Measurements from ENCODE around the gene ZNF226.
"Not testable (repeated sequence)": the region's sequence is repeated elsewhere in the genome, so short reads cannot be mapped to it uniquely, and the experiment has no call there.

Gene ZNF226

DNA sequence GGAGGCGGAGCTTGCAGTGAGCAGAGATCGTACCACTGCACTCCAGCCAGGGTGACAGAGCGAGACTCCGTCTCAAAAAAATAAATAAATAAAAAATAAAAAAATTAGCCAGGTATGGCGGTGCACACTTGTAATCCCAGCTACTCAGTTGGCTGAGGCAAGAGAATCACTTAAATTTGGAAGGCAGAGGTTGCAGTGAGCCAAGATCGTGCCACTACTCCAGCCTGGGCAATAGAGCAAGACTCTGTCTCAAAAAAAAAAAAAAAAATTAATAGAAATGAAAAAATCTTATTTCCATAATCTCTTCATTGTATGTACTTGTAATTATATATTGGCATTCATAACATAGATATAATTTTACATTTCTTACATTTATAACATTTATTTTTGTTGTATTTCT, 5.8 kb downstream of the ZNF226 start:
- not testable (repeated sequence) for H3K27me3 ChIP-seq (ENCODE audit: control insufficient read depth, insufficient read depth, low read length, poor library complexity, severe bottlenecking); H3K4me3 ChIP-seq (ENCODE audit: insufficient read depth, low read depth, low read length); H3K9me3 ChIP-seq (ENCODE audit: control insufficient read depth, low read length); H3K27ac ChIP-seq (ENCODE audit: insufficient read depth, low read depth, low read length, poor library complexity, severe bottlenecking); H3K4me1 ChIP-seq (ENCODE audit: control insufficient read depth, insufficient read depth, low read length)
- H3K36me3 ChIP-seq (ENCODE audit: control insufficient read depth, insufficient read depth, low read length), result peaks cover 60% of the 10 kb centered on the region
- WGBS, 2 experiments, result 93 to 98% methylated on average over 4 to 6 of the region's 6 CpGs

- Histone ChIP-seq H3K27ac (ENCODE audit: insufficient read depth, low read depth, low read length, poor library complexity, severe bottlenecking) (no peak overlapping the region), H3K9me3 (ENCODE audit: control insufficient read depth, low read length) (peaks cover 10% of the 10 kb centered on the region), H3K27me3 (ENCODE audit: control insufficient read depth, insufficient read depth, low read length, poor library complexity, severe bottlenecking) (no peaks in the 10 kb centered on the region), H3K36me3 (ENCODE audit: control insufficient read depth, insufficient read depth, low read length) (peaks cover 58% of the 10 kb centered on the region), H3K4me1 (ENCODE audit: control insufficient read depth, insufficient read depth, low read length) (no peaks in the 10 kb centered on the region), H3K4me3 (ENCODE audit: insufficient read depth, low read depth, low read length) (no peak overlapping the region)
- WGBS, 2 experiments, result 94% methylated on average over 3 of the region's 3 CpGs
These were observed 11.7 kb downstream of the ZNF226 start for GRCh38 chr19:44176590-44176989.

- Histone ChIP-seq H3K9me3 (ENCODE audit: control insufficient read depth, low read length) (peaks cover 3% of the 10 kb centered on the region), H3K27me3 (ENCODE audit: control insufficient read depth, insufficient read depth, low read length, poor library complexity, severe bottlenecking) (no peaks in the 10 kb centered on the region), H3K36me3 (ENCODE audit: control insufficient read depth, insufficient read depth, low read length) (peaks cover 15% of the 10 kb centered on the region), H3K4me1 (ENCODE audit: control insufficient read depth, insufficient read depth, low read length) (no peaks in the 10 kb centered on the region), H3K27ac (ENCODE audit: insufficient read depth, low read depth, low read length, poor library complexity, severe bottlenecking) (no peak overlapping the region), H3K4me3 (ENCODE audit: insufficient read depth, low read depth, low read length) (no peak overlapping the region)
These were observed 16.1 kb downstream of the ZNF226 start for GRCh38 chr19:44180968-44181367.

DNA sequence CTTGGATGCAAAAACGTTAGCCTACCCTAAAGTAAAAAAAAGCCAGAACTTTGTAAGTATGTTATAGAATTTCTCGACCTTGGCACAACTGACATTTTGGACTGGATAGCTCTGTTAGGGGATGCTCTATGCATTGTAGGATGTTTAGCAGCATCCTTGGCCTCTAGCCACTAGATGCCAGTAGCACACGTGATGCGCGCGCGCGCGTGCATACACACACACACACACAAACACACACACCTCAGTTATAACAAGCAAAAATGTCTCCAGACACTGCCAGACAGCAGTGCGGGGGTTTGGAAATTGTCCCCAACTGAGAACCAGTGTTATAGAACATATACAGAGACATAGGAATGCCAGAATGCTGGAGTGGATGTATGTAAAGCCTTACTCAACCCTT, 17.2 kb downstream of the ZNF226 start:
- whole genome bisulfite sequencing, 2 experiments, result 88 to 90% methylated on average over 10 of the region's 10 CpGs
- no peaks in the 10 kb centered on the region for H3K27me3 ChIP-seq (ENCODE audit: control insufficient read depth, insufficient read depth, low read length, poor library complexity, severe bottlenecking)
- no peak overlapping the region for H3K27ac ChIP-seq (ENCODE audit: insufficient read depth, low read depth, low read length, poor library complexity, severe bottlenecking)
- H3K9me3 ChIP-seq (ENCODE audit: control insufficient read depth, low read length), result peaks cover 2% of the 10 kb centered on the region
- H3K4me1 ChIP-seq (ENCODE audit: control insufficient read depth, insufficient read depth, low read length), result no peaks in the 10 kb centered on the region
- H3K36me3 ChIP-seq (ENCODE audit: control insufficient read depth, insufficient read depth, low read length), result peaks cover 3% of the 10 kb centered on the region
- no peak overlapping the region for H3K4me3 ChIP-seq (ENCODE audit: insufficient read depth, low read depth, low read length)

DNA sequence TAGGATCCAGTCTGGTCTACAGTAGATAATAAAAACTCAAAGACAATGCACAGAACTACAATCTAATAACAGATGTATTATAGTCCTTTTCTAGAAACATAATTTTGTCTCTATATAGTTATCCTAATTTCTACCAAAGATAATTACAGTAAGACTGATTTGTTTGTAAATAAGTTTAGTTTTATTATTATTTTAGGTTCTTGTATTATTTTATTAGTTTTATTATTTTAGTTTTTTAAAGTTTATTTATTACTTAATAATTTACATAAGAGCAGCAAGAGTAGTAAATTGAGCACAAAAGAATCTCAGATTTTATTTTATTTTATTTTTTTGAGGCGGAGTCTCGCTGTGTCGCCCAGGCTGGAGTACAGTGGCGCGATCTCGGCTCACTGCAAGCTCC, 25.1 kb downstream of the ZNF226 start:
- Histone ChIP-seq H3K27ac (ENCODE audit: insufficient read depth, low read depth, low read length, poor library complexity, severe bottlenecking) (no peak overlapping the region), H3K36me3 (ENCODE audit: control insufficient read depth, insufficient read depth, low read length) (no peaks in the 10 kb centered on the region), H3K27me3 (ENCODE audit: control insufficient read depth, insufficient read depth, low read length, poor library complexity, severe bottlenecking) (no peaks in the 10 kb centered on the region), H3K4me1 (ENCODE audit: control insufficient read depth, insufficient read depth, low read length) (no peaks in the 10 kb centered on the region), H3K9me3 (ENCODE audit: control insufficient read depth, low read length) (no peaks in the 10 kb centered on the region), H3K4me3 (ENCODE audit: insufficient read depth, low read depth, low read length) (no peak overlapping the region)
- WGBS, 2 experiments, result 93 to 99% methylated on average over 6 of the region's 6 CpGs

DNA sequence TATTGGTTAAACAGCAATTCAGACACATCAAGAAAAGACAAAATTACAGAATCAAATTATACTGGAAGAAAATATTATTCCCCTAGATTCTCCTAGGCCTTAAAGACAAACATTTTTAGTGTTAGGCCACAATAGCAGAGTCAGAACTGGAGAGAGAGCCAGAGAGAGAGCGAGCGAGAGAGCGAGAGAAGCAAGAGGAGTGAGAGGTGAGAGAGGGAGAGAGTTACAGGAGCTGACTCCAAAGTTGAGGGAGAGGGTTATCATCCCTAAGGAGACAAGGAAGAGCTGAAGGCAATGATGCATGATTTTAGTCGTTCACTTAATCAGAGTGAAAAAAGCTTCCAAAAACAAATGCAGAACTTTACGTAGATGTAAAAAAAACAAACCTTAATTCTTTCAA, 27.2 kb downstream of the ZNF226 start:
- Histone ChIP-seq H3K4me1 (ENCODE audit: control insufficient read depth, insufficient read depth, low read length) (no peaks in the 10 kb centered on the region), H3K27me3 (ENCODE audit: control insufficient read depth, insufficient read depth, low read length, poor library complexity, severe bottlenecking) (no peaks in the 10 kb centered on the region), H3K27ac (ENCODE audit: insufficient read depth, low read depth, low read length, poor library complexity, severe bottlenecking) (no peak overlapping the region), H3K9me3 (ENCODE audit: control insufficient read depth, low read length) (no peaks in the 10 kb centered on the region), H3K36me3 (ENCODE audit: control insufficient read depth, insufficient read depth, low read length) (no peaks in the 10 kb centered on the region), H3K4me3 (ENCODE audit: insufficient read depth, low read depth, low read length) (no peak overlapping the region)
- 88 to 93% methylated on average over 5 of the region's 5 CpGs for WGBS, 2 experiments

- Histone ChIP-seq H3K4me1 (ENCODE audit: control insufficient read depth, insufficient read depth, low read length) (no peaks in the 10 kb centered on the region), H3K27me3 (ENCODE audit: control insufficient read depth, insufficient read depth, low read length, poor library complexity, severe bottlenecking) (no peaks in the 10 kb centered on the region), H3K27ac (ENCODE audit: insufficient read depth, low read depth, low read length, poor library complexity, severe bottlenecking) (no peak overlapping the region), H3K4me3 (ENCODE audit: insufficient read depth, low read depth, low read length) (no peak overlapping the region), H3K9me3 (ENCODE audit: control insufficient read depth, low read length) (no peaks in the 10 kb centered on the region), H3K36me3 (ENCODE audit: control insufficient read depth, insufficient read depth, low read length) (no peaks in the 10 kb centered on the region)
These were observed 31.9 kb downstream of the ZNF226 start for GRCh38 chr19:44196772-44197171.

GRCh38 chr19:44202470-44202869, 37.6 kb downstream of the ZNF226 start:
- no peak overlapping the region for H3K27ac ChIP-seq (ENCODE audit: insufficient read depth, low read depth, low read length, poor library complexity, severe bottlenecking)
- no peaks in the 10 kb centered on the region for H3K27me3 ChIP-seq (ENCODE audit: control insufficient read depth, insufficient read depth, low read length, poor library complexity, severe bottlenecking)
- no peak overlapping the region for H3K4me3 ChIP-seq (ENCODE audit: insufficient read depth, low read depth, low read length)
- no peaks in the 10 kb centered on the region for H3K36me3 ChIP-seq (ENCODE audit: control insufficient read depth, insufficient read depth, low read length)
- WGBS, 2 experiments, result 84 to 93% methylated on average over 1 of the region's 1 CpG
- H3K9me3 ChIP-seq (ENCODE audit: control insufficient read depth, low read length), result no peaks in the 10 kb centered on the region
- no peaks in the 10 kb centered on the region for H3K4me1 ChIP-seq (ENCODE audit: control insufficient read depth, insufficient read depth, low read length)

GRCh38 chr19:44202974-44203373, 38.1 kb downstream of the ZNF226 start:
- no peak overlapping the region for H3K4me3 ChIP-seq (ENCODE audit: insufficient read depth, low read depth, low read length)
- H3K9me3 ChIP-seq (ENCODE audit: control insufficient read depth, low read length), result no peaks in the 10 kb centered on the region
- H3K27ac ChIP-seq (ENCODE audit: insufficient read depth, low read depth, low read length, poor library complexity, severe bottlenecking), result no peak overlapping the region
- H3K36me3 ChIP-seq (ENCODE audit: control insufficient read depth, insufficient read depth, low read length), result no peaks in the 10 kb centered on the region
- no peaks in the 10 kb centered on the region for H3K27me3 ChIP-seq (ENCODE audit: control insufficient read depth, insufficient read depth, low read length, poor library complexity, severe bottlenecking)
- 83 to 90% methylated on average over 2 of the region's 2 CpGs for WGBS, 2 experiments
- no peaks in the 10 kb centered on the region for H3K4me1 ChIP-seq (ENCODE audit: control insufficient read depth, insufficient read depth, low read length)

DNA sequence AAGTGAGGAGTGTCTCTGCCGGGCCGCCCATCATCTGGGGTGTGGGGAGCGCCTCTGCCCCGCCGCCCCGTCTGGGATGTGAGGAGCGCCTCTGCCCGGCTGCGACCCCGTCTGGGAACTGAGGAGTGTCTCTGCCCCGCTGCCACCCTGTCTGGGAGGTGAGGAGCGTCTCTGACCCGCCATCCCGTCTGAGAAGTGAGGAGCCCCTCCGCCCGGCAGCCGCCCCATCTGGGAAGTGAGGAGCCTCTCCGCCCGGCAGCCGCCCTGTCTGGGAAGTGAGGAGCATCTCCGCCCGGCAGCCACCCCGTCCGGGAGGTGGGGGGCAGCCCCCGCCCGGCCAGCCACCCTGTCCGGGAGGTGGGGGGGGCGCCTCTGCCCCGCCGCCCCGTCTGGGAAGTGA, 39.0 kb downstream of the ZNF226 start:
- H3K4me1 ChIP-seq (ENCODE audit: control insufficient read depth, insufficient read depth, low read length); H3K27me3 ChIP-seq (ENCODE audit: control insufficient read depth, insufficient read depth, low read length, poor library complexity, severe bottlenecking); H3K9me3 ChIP-seq (ENCODE audit: control insufficient read depth, low read length); H3K4me3 ChIP-seq (ENCODE audit: insufficient read depth, low read depth, low read length); H3K27ac ChIP-seq (ENCODE audit: insufficient read depth, low read depth, low read length, poor library complexity, severe bottlenecking); H3K36me3 ChIP-seq (ENCODE audit: control insufficient read depth, insufficient read depth, low read length): not testable (repeated sequence)
- 90 to 93% methylated on average over 31 of the region's 31 CpGs for WGBS, 2 experiments

GRCh38 chr19:44204772-44205171, 39.9 kb downstream of the ZNF226 start:
- no peaks in the 10 kb centered on the region for H3K4me1 ChIP-seq (ENCODE audit: control insufficient read depth, insufficient read depth, low read length)
- no peak overlapping the region for H3K27ac ChIP-seq (ENCODE audit: insufficient read depth, low read depth, low read length, poor library complexity, severe bottlenecking)
- no peaks in the 10 kb centered on the region for H3K36me3 ChIP-seq (ENCODE audit: control insufficient read depth, insufficient read depth, low read length)
- H3K4me3 ChIP-seq (ENCODE audit: insufficient read depth, low read depth, low read length), result no peak overlapping the region
- no peaks in the 10 kb centered on the region for H3K9me3 ChIP-seq (ENCODE audit: control insufficient read depth, low read length)
- H3K27me3 ChIP-seq (ENCODE audit: control insufficient read depth, insufficient read depth, low read length, poor library complexity, severe bottlenecking), result no peaks in the 10 kb centered on the region
- WGBS, 2 experiments, result no CpG with 5 or more reads among the region's 2 CpGs
